HepG2 (cell line): ENCODE measurements around the gene GJB2. TPM values are rescaled to one million over a fixed set of nuclear protein-coding genes. Genes with fewer than 3 reads are reported as not detected.

Experiments
- ATAC-seq: fragments of 200-7000 bp; cut with Tn5 transposase; 3 replicates; pipeline ENCODE4 v1.9.1; 2020; ENCODE audit warnings: mild to moderate bottlenecking, moderate library complexity
- BruUV-seq: library from RNA; stranded (reverse); fragments of 400-500 nt; replicated peaks from 2 replicates; lab custom pipeline; 2021; lab: Mats Ljungman, UMichigan
- CTCF ChIA-PET: fragments of 300-600 bp; formaldehyde crosslinking; extraction: SDS; loops from one replicate; lab custom pipeline; 2021; ENCODE audit warnings: low total read pairs, inconsistent platforms, low intra/inter-chr PET ratio; lab: Yijun Ruan, JAX
- POLR2A ChIA-PET: fragments of 350-600 bp; sonication (Branson Sonifier 250); formaldehyde crosslinking; loops from one replicate; lab custom pipeline; 2020; ENCODE audit warnings: antibody characterized with exemption, inconsistent platforms; lab: Yijun Ruan, JAX
- DNase-seq: peaks from one replicate; pipeline ENCODE4 v3.0.0-alpha.2; 2015; ENCODE audit warnings: low spot score
- FAIRE-seq: peaks from 3 replicates; lab custom pipeline; 2011; peaks lifted over from hg19 to GRCh38; lab: Jason Lieb, UNC
- H2AFZ ChIP-seq: one replicate; pipeline ENCODE4 v1.6.1; 2011; ENCODE audit warnings: low read length, inconsistent platforms
- H3K27ac ChIP-seq: fragments of 300-600 bp; 3 replicates; pipeline ENCODE4 v1.8.0; 2011; ENCODE audit warnings: mixed run types, mild to moderate bottlenecking, mixed read lengths, low read length, inconsistent platforms; ENCODE audit not compliant: insufficient read depth; ENCODE audit errors: extremely low read length
- H3K27me3 ChIP-seq, 2 experiments: fragments of 200-600 bp in 1 of 2; 2 replicates in 1 of 2; 3 replicates in 1 of 2; pipeline versions ENCODE4 v1.6.0 to v1.8.0; 2011; ENCODE audit warnings: low read length in 2 of 2, mild to moderate bottlenecking in 2 of 2, moderate library complexity in 2 of 2, inconsistent platforms in 1 of 2; ENCODE audit not compliant: insufficient read depth in 2 of 2, control insufficient read depth in 1 of 2
- H3K36me3 ChIP-seq, 2 experiments: fragments of 200-600 bp in 1 of 2; replicated peaks in 1 of 2; 2 replicates in 1 of 2; 3 replicates in 1 of 2; pipeline versions ENCODE4 v1.5.1 to v1.8.0; 2011; ENCODE audit warnings: low read length in 2 of 2, inconsistent platforms in 1 of 2; ENCODE audit not compliant: insufficient read depth in 2 of 2, control insufficient read depth in 1 of 2
- H3K4me1 ChIP-seq: 2 replicates; pipeline ENCODE4 v1.5.1; 2012; ENCODE audit warnings: low read length, inconsistent platforms; ENCODE audit not compliant: insufficient read depth
- H3K4me2 ChIP-seq: 2 replicates; pipeline ENCODE4 v1.6.0; 2011; ENCODE audit warnings: low read depth, low read length, inconsistent platforms
- H3K4me3 ChIP-seq, 3 experiments: fragments of 200-600 bp in 1 of 3; sonication (generic), shearing (Covaris generic) in 1 of 3; replicated peaks in 1 of 3; 2 replicates each; pipeline ENCODE4 v1.5.1; 2011 to 2016; ENCODE audit warnings: low read length in 3 of 3, inconsistent platforms in 2 of 3, low read depth in 2 of 3, mild to moderate bottlenecking in 2 of 3, control low read depth in 1 of 3, mixed read lengths in 1 of 3; ENCODE audit not compliant: insufficient read depth in 1 of 3
- H3K79me2 ChIP-seq: one replicate; pipeline ENCODE4 v1.6.1; 2011; ENCODE audit warnings: low read length, inconsistent platforms; ENCODE audit not compliant: insufficient read depth
- H3K9ac ChIP-seq: 2 replicates; pipeline ENCODE4 v1.6.0; 2011; ENCODE audit warnings: mild to moderate bottlenecking, low read depth, low read length, inconsistent platforms; ENCODE audit not compliant: insufficient read depth
- H3K9me3 ChIP-seq: 2 replicates; pipeline ENCODE4 v1.5.1; 2012; ENCODE audit warnings: mild to moderate bottlenecking, low read length
- H4K20me1 ChIP-seq: 2 replicates; pipeline ENCODE4 v1.6.0; 2011; ENCODE audit warnings: inconsistent platforms, mild to moderate bottlenecking, low read length, moderate library complexity; ENCODE audit not compliant: insufficient read depth
- CHD4 ChIP-seq: fragments of 200-600 bp; sonication (generic); IDR thresholded peaks from 2 replicates; pipeline ENCODE4 v1.7.0; 2017; ENCODE audit warnings: mild to moderate bottlenecking, low read length, borderline replicate concordance
- FOXP4 ChIP-seq: sonication (generic); formaldehyde crosslinking; IDR thresholded peaks from 2 replicates; pipeline ENCODE4 v1.4.0; 2020; ENCODE audit warnings: missing genetic modification reagents
- HES4 ChIP-seq: sonication (generic); formaldehyde crosslinking; IDR thresholded peaks from 2 replicates; pipeline ENCODE4 v1.9.0; 2021; ENCODE audit warnings: mild to moderate bottlenecking, missing genetic modification reagents, borderline replicate concordance
- HOXA7 ChIP-seq: sonication (generic); formaldehyde crosslinking; IDR thresholded peaks from 2 replicates; pipeline ENCODE4 v1.8.1; 2022; ENCODE audit warnings: mild to moderate bottlenecking, missing genetic modification reagents, moderate library complexity
- MXD1 ChIP-seq: sonication (generic); formaldehyde crosslinking; IDR thresholded peaks from 2 replicates; pipeline ENCODE4 v1.4.0; 2020; ENCODE audit warnings: mild to moderate bottlenecking, missing genetic modification reagents
- NFE2L1 ChIP-seq: sonication (generic); formaldehyde crosslinking; IDR thresholded peaks from 2 replicates; pipeline ENCODE4 v1.4.0; 2020; ENCODE audit warnings: missing genetic modification reagents, mild to moderate bottlenecking, borderline replicate concordance
- SMARCC2 ChIP-seq: fragments of 450-650 bp; IDR thresholded peaks from 2 replicates; pipeline ENCODE4 v1.6.1; 2017; ENCODE audit warnings: antibody characterized with exemption, mild to moderate bottlenecking
- ZNF260 ChIP-seq: sonication (generic); formaldehyde crosslinking; IDR thresholded peaks from 2 replicates; pipeline ENCODE4 v1.4.0; 2020; ENCODE audit warnings: missing genetic modification reagents, low read depth, mild to moderate bottlenecking, borderline replicate concordance
- ZNF557 ChIP-seq: sonication (generic); formaldehyde crosslinking; IDR thresholded peaks from 2 replicates; pipeline ENCODE4 v1.4.0; 2020; ENCODE audit warnings: missing genetic modification reagents
- ZNF619 ChIP-seq: sonication (generic); formaldehyde crosslinking; IDR thresholded peaks from 2 replicates; pipeline ENCODE4 v1.4.0; 2020; ENCODE audit warnings: mild to moderate bottlenecking, missing genetic modification reagents
- WGBS: methylation state at CpG from one replicate; pipeline ENCODE4 v1.1.6; 2017; ENCODE audit warnings: low lambda C conversion rate; 5-methylcytosine and 5-hydroxymethylcytosine counted together
- in situ Hi-C: cut with HindIII; loops from 2 replicates; pipeline ENCODE4 v1.10.0; 2017; ENCODE audit warnings: low pct_unique_long_range_greater_than_20kb; ENCODE audit not compliant: extremely low pct_ligation_motif_present
- intact Hi-C: fragments of 100-400 bp; cut with micrococcal nuclease; formaldehyde crosslinking; loops from one replicate; pipeline ENCODE4 v1.10.0; 2022; ENCODE audit not compliant: unreplicated experiment
- polyA plus RNA-seq, 8 experiments: library from polyadenylated mRNA; depleted of rRNA in 3 of 8; stranded (reverse) in 7 of 8; unstranded in 1 of 8; fragments of >200 nt; fragmentation: Illumina TruSeq in 4 of 8; extraction: Trizol in 4 of 8; gene quantifications; 2 replicates each; pipeline versions ENCODE4 v1.2.1 to v1.2.3, GENCODE V29; 2011 to 2016; ENCODE audit warnings: low read depth in 4 of 8, missing spikeins in 1 of 8, mixed read lengths in 1 of 8; ENCODE audit not compliant: insufficient read depth in 1 of 8
- total RNA-seq, 5 experiments: library from RNA; depleted of rRNA; stranded (reverse); fragments of >200 nt; fragmentation: Illumina TruSeq; extraction: Trizol; gene quantifications; 2 replicates each; pipeline ENCODE4 v1.2.3, GENCODE V29; 2016; ENCODE audit warnings: low read depth in 1 of 5

GJB2 gene
- total and polyA plus RNA-seq, 2 of the 13 experiments (the other 11 are each of a cell fraction or from before 2014, with no cell fraction given): 0.15 to 0.18 TPM

- in situ Hi-C loops: no loop called here
- BruUV-seq: no TSS peak
- Histone ChIP-seq H3K4me1 (peaks cover 11% of the 10 kb centered on the region), H3K79me2 (no peaks in the 10 kb centered on the region), H2AFZ (no peak overlapping the region), H4K20me1 (no peaks in the 10 kb centered on the region), H3K27ac (no peak overlapping the region), H3K36me3 (no peaks in the 10 kb centered on the region), H3K4me2 (no peak overlapping the region), H3K4me3 (no peak overlapping the region), H3K9me3 (no peaks in the 10 kb centered on the region), H3K9ac (no peak overlapping the region), H3K27me3 (peaks cover 0 to 21% of the 10 kb centered on the region in 2 experiments; a peak in 4 of 5 replicates)
- TF ChIP-seq ZNF619 (CRISPR knock-in tag) (no peak), CHD4 (no peak), HOXA7 (CRISPR knock-in tag) (no peak), SMARCC2 (no peak), ZNF557 (CRISPR knock-in tag) (no peak), FOXP4 (no peak), MXD1 (CRISPR knock-in tag) (no peak), HES4 (CRISPR knock-in tag) (no peak), ZNF260 (CRISPR knock-in tag) (no peak), NFE2L1 (CRISPR knock-in tag) (no peak)
- FAIRE-seq (no peak), ATAC-seq (no peak), DNase-seq (no peak)
- POLR2A ChIA-PET: no interaction called here
- intact Hi-C loops: no loop called here
- 4% methylated on average over 4 of the region's 4 CpGs for whole genome bisulfite sequencing
- CTCF ChIA-PET: no interaction called here
These were observed 52.3 kb downstream of the GJB2 start for GRCh38 chr13:20140487-20140886.
